Stomach smooth muscle (tissue), 2 donors: ENCODE measurements around the gene GPR27.
A peak's percentile ranks its signal among the peaks of the same experiment; 100 is the strongest.

ENCODE experiments used
- H3K27ac ChIP-seq: one replicate; pipeline ENCODE4 v1.7.0; 2013; ENCODE audit warnings: mild to moderate bottlenecking, low read length, inconsistent platforms
- H3K27me3 ChIP-seq, 2 donors: one replicate each; pipeline ENCODE4 v1.7.0; 2013; ENCODE audit warnings: low read length in 2 of 2; ENCODE audit not compliant: insufficient read depth in 2 of 2, control insufficient read depth in 1 of 2
- H3K36me3 ChIP-seq, 2 donors: one replicate each; pipeline ENCODE4 v1.7.0; 2013; ENCODE audit warnings: low read length in 2 of 2; ENCODE audit not compliant: control insufficient read depth in 2 of 2, insufficient read depth in 2 of 2
- H3K4me1 ChIP-seq: one replicate; pipeline ENCODE4 v1.7.0; 2013; ENCODE audit warnings: low read length; ENCODE audit not compliant: control insufficient read depth, insufficient read depth
- H3K4me3 ChIP-seq, 2 donors: one replicate each; pipeline ENCODE4 v1.7.0; 2013; ENCODE audit warnings: low read length in 2 of 2
- H3K9ac ChIP-seq, 2 donors: one replicate each; pipeline ENCODE4 v1.7.0; 2013; ENCODE audit warnings: low read length in 2 of 2, mild to moderate bottlenecking in 1 of 2
- H3K9me3 ChIP-seq, 2 donors: one replicate each; pipeline ENCODE4 v1.7.0; 2013; ENCODE audit warnings: low read length in 2 of 2; ENCODE audit not compliant: control insufficient read depth in 2 of 2
- donor health status: healthy.
- donor health status: Pancreatic carcinoma.

Gene GPR27

DNA sequence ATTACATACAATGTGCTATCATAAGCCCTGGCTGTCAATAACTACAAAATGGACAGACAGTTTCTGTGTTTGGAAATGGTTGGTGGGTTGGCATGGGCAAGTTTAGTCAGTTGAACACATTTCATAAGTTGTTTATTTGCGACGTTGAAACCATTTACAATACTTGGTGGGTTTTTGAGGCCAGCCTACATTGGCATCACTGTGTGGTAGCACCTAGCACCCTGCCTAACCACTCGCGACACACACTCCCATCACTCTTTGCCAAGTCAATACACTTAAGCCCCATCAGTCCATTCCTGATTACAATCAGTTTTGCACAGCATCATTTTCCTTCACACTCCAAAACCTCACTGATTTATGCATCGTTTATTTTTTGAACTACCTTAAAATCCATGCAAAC lies 17.5 kb downstream of the GPR27 start:
- Histone ChIP-seq H3K4me1 (no peaks in the 10 kb centered on the region), H3K27ac (no peak overlapping the region), H3K27me3 (peaks cover 0 to 4% of the 10 kb centered on the region in 2 donors), H3K4me3 (no peak overlapping the region), H3K36me3 (no peaks in the 10 kb centered on the region), H3K9me3 (no peaks in the 10 kb centered on the region), H3K9ac (no peak overlapping the region)

DNA sequence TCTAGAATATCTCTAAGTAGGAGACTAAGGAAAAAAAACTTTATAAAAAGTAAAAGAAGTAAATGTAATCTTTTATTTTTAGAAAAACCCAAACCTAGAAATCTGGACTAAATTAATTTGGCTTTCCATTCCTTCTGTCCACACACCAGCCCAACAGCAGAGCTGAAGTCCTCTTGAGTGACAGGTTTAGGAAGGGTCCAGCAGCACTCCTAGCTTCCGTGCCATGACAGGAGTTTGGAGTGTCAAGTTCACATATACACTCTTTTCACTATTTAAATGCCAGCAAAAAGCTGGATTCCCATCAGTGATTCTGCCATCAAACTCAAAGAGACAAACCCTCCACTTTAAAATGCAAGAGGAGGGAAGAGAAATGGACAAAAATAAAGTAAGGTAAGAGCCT lies 18.2 kb downstream of the GPR27 start:
- Histone ChIP-seq H3K4me1 (no peaks in the 10 kb centered on the region), H3K27me3 (peaks cover 0 to 4% of the 10 kb centered on the region in 2 donors), H3K36me3 (no peaks in the 10 kb centered on the region), H3K9me3 (no peaks in the 10 kb centered on the region), H3K4me3 (no peak overlapping the region), H3K9ac (no peak overlapping the region), H3K27ac (no peak overlapping the region)

DNA sequence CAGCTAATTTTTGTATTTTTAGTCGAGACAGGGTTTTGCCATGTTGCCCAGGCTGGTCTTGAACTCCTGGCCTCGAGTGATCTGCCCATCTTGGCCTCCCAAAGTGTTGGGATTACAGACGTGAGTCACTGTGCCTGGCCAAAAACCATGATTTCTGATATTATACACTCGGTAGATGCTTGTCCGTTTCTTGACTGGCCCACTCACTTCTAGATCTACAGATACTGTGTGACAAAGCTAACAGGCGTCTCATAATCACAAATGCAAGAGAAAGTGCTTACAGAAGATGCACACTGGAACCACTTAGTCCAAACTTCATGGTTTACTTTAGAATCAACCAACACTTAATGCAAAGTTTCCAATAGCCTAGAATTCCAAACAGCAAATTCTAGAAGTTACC lies 22.9 kb downstream of the GPR27 start:
- H3K27ac ChIP-seq: no peak overlapping the region
- no peak overlapping the region for H3K9ac ChIP-seq
- no peaks in the 10 kb centered on the region for H3K9me3 ChIP-seq
- no peak overlapping the region for H3K4me3 ChIP-seq
- peaks cover 19 to 22% of the 10 kb centered on the region in 2 donors for H3K27me3 ChIP-seq
- H3K36me3 ChIP-seq: no peaks in the 10 kb centered on the region
- H3K4me1 ChIP-seq: no peaks in the 10 kb centered on the region

DNA sequence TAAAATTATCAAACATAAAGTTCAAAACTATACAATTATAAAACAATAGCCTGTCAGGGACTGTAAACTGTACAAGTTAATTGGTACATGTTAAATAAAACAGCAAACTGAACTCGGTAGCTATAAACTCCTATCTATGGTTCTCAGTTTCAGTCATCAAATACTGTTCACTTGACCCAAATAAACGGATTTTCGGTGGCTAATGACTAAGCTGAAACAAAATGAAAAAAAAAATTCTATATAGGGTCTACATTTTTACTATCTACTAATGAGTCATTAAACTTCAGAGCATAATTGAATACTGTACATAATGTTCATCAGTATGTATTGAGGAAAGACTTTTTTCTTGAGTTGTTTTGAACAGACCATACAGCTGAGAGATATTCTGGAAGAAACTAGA lies 24.7 kb downstream of the GPR27 start:
- no peak overlapping the region for H3K4me3 ChIP-seq
- no peak overlapping the region for H3K27ac ChIP-seq
- peaks cover 25 to 39% of the 10 kb centered on the region in 2 donors for H3K27me3 ChIP-seq

DNA sequence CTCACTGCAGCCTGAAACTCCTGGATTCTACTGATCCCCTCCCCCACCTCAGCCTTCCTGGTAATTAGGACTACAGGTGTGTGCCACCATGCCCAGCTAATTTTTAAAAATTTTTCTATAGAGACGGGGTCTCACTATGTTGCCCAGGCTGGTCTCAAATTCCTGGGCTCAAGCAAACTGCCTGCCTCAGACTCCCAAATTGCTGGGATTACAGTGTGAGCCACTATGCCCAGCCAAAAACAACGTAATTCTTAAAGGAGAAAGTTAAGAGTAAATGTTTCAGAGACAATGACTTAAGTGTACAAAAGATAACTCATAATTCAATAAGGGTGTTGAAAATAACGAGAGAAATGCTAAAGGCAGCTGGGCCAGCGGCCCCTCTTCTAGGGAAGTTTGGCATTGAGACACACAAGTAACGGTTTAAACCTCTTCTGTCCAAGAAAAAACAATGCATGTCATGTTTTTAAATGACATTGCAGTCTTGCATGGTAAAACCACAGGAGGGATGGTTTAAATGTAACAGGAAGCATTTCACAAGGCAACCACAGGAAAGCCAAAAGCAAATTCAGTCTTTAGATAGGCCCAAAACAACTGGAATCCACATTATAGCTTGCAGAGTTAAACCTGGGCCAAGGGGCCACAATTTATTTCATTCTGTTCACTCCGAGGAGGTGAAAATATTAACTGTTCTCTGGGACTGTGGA lies 26.2 kb downstream of the GPR27 start:
- H3K36me3 ChIP-seq: no peaks in the 10 kb centered on the region
- H3K4me1 ChIP-seq: peaks cover 6% of the 10 kb centered on the region
- H3K27me3 ChIP-seq: peaks cover 34 to 52% of the 10 kb centered on the region in 2 donors
- H3K9ac ChIP-seq: no peak overlapping the region
- no peak overlapping the region for H3K27ac ChIP-seq
- no peak overlapping the region for H3K4me3 ChIP-seq
- H3K9me3 ChIP-seq: no peaks in the 10 kb centered on the region

More for the DNA sequence above, 24.7 kb downstream of the GPR27 start:
- H3K9ac ChIP-seq: no peak overlapping the region
- H3K36me3 ChIP-seq: no peaks in the 10 kb centered on the region
- H3K4me1 ChIP-seq: no peaks in the 10 kb centered on the region
- H3K9me3 ChIP-seq: no peaks in the 10 kb centered on the region

DNA sequence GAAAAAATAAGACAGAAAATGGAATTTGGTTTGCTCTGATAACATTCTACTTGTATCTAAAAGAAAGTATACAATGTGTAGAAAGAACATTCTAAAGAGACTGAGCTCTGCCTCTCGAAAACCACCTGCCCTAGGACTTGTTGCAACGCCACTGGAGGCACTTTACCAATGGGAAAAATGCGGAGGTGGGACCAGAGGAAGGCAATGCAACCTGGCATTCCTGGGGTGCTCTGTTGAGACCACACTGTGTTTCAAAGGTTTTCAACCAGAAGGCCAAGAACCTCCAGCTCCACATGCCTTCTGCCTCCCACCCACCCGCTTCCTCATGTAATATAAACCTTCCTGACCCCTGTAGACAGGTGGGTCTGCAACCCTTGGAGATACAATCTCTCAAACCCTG lies 26.8 kb downstream of the GPR27 start:
- Histone ChIP-seq H3K27ac (no peak overlapping the region), H3K4me1 (peaks cover 12% of the 10 kb centered on the region), H3K4me3 (no peak overlapping the region), H3K9ac (no peak overlapping the region), H3K9me3 (no peaks in the 10 kb centered on the region), H3K36me3 (no peaks in the 10 kb centered on the region), H3K27me3 (peaks cover 34 to 57% of the 10 kb centered on the region in 2 donors)

DNA sequence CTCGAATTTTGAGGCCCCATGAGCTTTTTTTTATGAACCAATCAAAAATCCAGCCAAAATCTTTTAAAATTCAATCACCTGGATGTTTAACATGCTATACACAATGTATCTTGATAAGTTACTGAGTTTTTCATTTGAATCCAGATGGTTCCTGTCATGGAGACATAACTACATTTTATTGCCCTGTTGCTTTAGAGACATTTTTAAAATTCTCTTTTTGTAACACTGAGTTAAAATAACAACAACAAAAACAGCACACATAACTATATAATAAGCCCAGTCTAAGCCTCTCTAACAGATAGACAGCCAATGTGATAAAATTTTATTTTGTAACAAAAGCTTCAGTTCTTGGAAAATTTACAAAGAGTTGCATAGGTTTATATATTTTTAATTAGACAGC lies 29.5 kb downstream of the GPR27 start:
- no peak overlapping the region for H3K27ac ChIP-seq
- peaks cover 50 to 70% of the 10 kb centered on the region in 2 donors for H3K27me3 ChIP-seq
- peaks cover 12% of the 10 kb centered on the region for H3K4me1 ChIP-seq
- no peaks in the 10 kb centered on the region for H3K36me3 ChIP-seq
- H3K9me3 ChIP-seq: no peaks in the 10 kb centered on the region
- no peak overlapping the region for H3K4me3 ChIP-seq
- no peak overlapping the region for H3K9ac ChIP-seq

DNA sequence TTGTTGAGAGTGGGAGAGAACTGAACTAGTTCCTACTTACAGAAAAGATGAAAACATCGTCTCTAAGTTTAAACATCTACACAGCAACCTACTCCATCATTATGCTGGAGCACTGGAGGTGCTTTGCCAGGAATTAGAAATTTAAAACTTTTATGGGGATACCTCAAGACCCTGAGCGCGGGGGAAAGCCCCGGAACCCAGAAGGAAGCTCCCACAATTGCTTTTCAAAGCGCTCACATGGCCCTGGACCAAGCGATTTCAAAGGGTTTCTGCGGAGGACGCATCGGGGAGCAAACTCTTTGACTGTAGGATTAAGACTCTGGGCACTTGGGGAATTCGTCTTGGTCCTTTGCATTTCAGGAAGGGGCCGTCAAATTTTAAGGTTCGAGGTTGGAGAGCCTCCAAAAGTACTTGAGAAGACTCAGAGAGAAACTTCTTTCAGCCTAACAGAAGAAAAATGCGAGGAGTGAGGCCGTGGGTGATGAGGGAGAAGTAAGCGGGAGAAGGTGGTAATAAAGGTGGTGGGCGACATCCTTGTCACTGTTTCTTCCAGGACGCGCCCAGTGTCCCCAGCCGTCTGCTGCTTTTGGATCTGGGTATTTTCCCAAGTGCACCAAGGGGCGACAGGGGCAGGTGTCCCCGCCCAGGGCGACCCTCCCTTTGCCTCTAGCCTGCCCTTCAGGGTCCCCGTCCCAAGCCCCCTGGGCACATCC lies 30.7 kb downstream of the GPR27 start:
- Histone ChIP-seq H3K4me1 (peaks cover 12% of the 10 kb centered on the region), H3K9ac (no peak overlapping the region), H3K27ac (no peak overlapping the region), H3K4me3 (peak overlapping the region in 1 of 2 donors; percentile 50), H3K36me3 (no peaks in the 10 kb centered on the region), H3K27me3 (peaks cover 45 to 63% of the 10 kb centered on the region in 2 donors), H3K9me3 (no peaks in the 10 kb centered on the region)

DNA sequence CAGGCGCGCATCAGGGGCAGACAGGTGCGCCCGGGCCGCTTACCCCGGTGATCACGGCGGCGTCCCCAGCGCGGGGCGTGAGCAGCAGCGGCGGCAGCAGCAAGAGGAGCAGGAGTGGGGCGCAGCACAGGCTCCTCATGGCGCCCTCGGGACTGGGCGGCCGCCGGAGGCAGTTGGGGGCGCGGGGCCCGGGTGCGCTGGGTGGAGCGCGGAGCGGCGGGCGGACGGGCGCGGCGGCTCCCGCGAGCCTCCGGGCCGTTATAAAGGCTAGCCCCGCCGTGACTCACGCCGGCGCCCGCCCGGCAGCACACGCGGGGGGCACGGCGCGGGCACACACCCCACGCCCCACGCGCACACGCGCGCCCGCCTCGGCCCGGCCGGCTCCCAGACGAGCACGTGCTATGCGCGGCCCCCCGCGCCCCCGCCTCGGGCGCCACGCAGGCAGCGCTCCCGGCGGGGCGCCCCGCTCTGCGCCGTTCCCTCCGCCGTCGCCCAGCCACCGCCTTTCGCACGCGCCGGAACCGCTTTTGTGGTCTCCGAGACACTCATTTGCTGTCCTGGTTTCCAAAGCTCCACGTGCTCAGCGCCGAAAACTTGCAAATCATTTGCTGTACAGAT lies 31.4 kb downstream of the GPR27 start, which contains the start of gene PROK2:
PROK2 (minus strand) TSS at position 235 of the 618 bp plus-strand sequence; CDS start at position 139, 96 bp downstream.
- Histone ChIP-seq H3K4me1 (peaks cover 12% of the 10 kb centered on the region), H3K27ac (no peak within 1 kb of the TSS), H3K4me3 (peak within 1 kb of the TSS in 1 of 2 donors; percentile 50), H3K36me3 (no peaks in the 10 kb centered on the region), H3K27me3 (peaks cover 42 to 58% of the 10 kb centered on the region in 2 donors), H3K9ac (no peak within 1 kb of the TSS), H3K9me3 (no peaks in the 10 kb centered on the region)

DNA sequence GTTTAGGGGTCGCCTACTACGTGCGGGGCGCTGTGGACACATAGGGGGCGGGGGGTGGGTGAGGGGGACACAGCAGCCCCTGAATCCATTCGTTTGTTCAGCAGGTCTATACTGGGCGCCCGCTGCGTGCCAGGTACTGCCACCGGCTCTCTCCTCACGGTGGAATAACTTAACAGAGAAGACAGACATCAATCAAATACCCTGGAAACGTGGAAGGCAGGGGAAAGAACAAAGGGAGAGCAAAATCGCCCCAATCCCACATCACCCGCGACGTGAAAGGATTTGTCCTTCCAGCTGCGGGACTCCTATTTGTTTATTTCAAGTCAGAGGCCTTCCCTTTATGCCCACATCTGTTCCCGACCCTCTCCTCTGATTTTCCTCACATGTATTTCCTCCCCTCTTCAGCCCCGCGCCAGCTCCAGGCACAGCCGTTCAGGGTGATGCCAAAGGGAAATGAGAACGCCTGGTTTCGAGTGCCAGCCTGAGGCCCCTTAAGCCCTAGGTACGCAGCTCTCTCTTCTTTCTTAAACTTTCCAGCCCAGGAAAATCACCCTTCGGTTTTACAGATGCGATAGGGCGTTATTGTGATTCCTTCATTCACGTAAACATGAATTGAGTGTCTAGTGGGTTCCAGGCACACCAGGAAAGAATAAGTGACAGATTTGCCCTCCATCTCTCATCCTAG lies 32.0 kb downstream of the GPR27 start:
- Histone ChIP-seq H3K4me1 (peaks cover 12% of the 10 kb centered on the region), H3K9ac (no peak overlapping the region), H3K27me3 (peaks cover 35 to 54% of the 10 kb centered on the region in 2 donors), H3K9me3 (no peaks in the 10 kb centered on the region), H3K4me3 (peak overlapping the region in 1 of 2 donors; percentile 50), H3K36me3 (no peaks in the 10 kb centered on the region), H3K27ac (no peak overlapping the region)
